ENCODE data around the gene QRFP.

QRFP gene

GRCh38 chr9:130887494-130888144, 9.0 kb downstream of the QRFP start:
- Histone ChIP-seq H3K4me2 (no peak overlapping the region), H3K27ac (no peak overlapping the region), H3K27me3 (no peaks in the 10 kb centered on the region), H3K36me3 (peaks cover 72 to 84% (median 81%) of the 10 kb centered on the region in 11 experiments), H3K4me3 (no peak overlapping the region), H3K4me1 (peaks cover 14 to 28% (median 27%) of the 10 kb centered on the region in 10 experiments), H3K9me3 (replicated peaks in 1 of 11) (no peaks in the 10 kb centered on the region), H3K9ac (no peak overlapping the region), H4K20me1 (peaks cover 0 to 99% (median 82%) of the 10 kb centered on the region in 11 experiments; a peak in 20 of 22 replicates)
- no peak for TF ChIP-seq Cebpa-rat (IDR thresholded peaks at IDR 0.05)

GRCh38 chr9:130886981-130887380, 9.6 kb downstream of the QRFP start:
- TF ChIP-seq Cebpa-rat (IDR thresholded peaks at IDR 0.05) = no peak

GRCh38 chr9:130885484-130886375, 10.9 kb downstream of the QRFP start:
- no peak overlapping the region for H3K9ac ChIP-seq
- H3K4me3 ChIP-seq = no peak overlapping the region
- H3K4me2 ChIP-seq = no peak overlapping the region
- H3K9me3 ChIP-seq (replicated peaks in 1 of 11) = no peaks in the 10 kb centered on the region
- peaks cover 0 to 9% (median 8%) of the 10 kb centered on the region in 10 experiments; a peak in 16 of 20 replicates for H3K4me1 ChIP-seq
- H3K27ac ChIP-seq = no peak overlapping the region
- TF ChIP-seq Cebpa-rat (IDR thresholded peaks at IDR 0.05) = no peak
- peaks cover 0 to 99% (median 63%) of the 10 kb centered on the region in 11 experiments; a peak in 20 of 22 replicates for H4K20me1 ChIP-seq
- H3K27me3 ChIP-seq = no peaks in the 10 kb centered on the region
- peaks cover 90 to 100% (median 99%) of the 10 kb centered on the region in 11 experiments for H3K36me3 ChIP-seq

More at GRCh38 chr9:130886981-130887380, 9.6 kb downstream of the QRFP start:
- no peak overlapping the region for H3K4me2 ChIP-seq
- no peak overlapping the region for H3K27ac ChIP-seq
- peaks cover 0 to 99% (median 76%) of the 10 kb centered on the region in 11 experiments; a peak in 20 of 22 replicates for H4K20me1 ChIP-seq
- H3K27me3 ChIP-seq = no peaks in the 10 kb centered on the region
- peaks cover 78 to 90% (median 88%) of the 10 kb centered on the region in 11 experiments for H3K36me3 ChIP-seq
- no peaks in the 10 kb centered on the region for H3K9me3 ChIP-seq (replicated peaks in 1 of 11)
- no peak overlapping the region for H3K4me3 ChIP-seq
- no peak overlapping the region for H3K9ac ChIP-seq
- peaks cover 8 to 21% (median 20%) of the 10 kb centered on the region in 10 experiments for H3K4me1 ChIP-seq

GRCh38 chr9:130884542-130885483, 11.8 kb downstream of the QRFP start:
- H3K9ac ChIP-seq = no peak overlapping the region
- no peak overlapping the region for H3K4me3 ChIP-seq
- no peak overlapping the region for H3K4me2 ChIP-seq
- H4K20me1 ChIP-seq = peaks cover 0 to 94% (median 54%) of the 10 kb centered on the region in 11 experiments; a peak in 20 of 22 replicates
- H3K36me3 ChIP-seq = peaks cover 92 to 100% (median 99%) of the 10 kb centered on the region in 11 experiments
- no peaks in the 10 kb centered on the region for H3K9me3 ChIP-seq (replicated peaks in 1 of 11)
- H3K27ac ChIP-seq = no peak overlapping the region
- H3K4me1 ChIP-seq = no peaks in the 10 kb centered on the region
- H3K27me3 ChIP-seq = no peaks in the 10 kb centered on the region
- no peak for TF ChIP-seq Cebpa-rat (IDR thresholded peaks at IDR 0.05)

- H3K9ac ChIP-seq = no peak overlapping the region
- no peak overlapping the region for H3K27ac ChIP-seq
- H4K20me1 ChIP-seq = peaks cover 0 to 94% (median 54%) of the 10 kb centered on the region in 11 experiments; a peak in 20 of 22 replicates
- no peak overlapping the region for H3K4me3 ChIP-seq
- no peak overlapping the region for H3K4me2 ChIP-seq
- peaks cover 97 to 100% (median 100%) of the 10 kb centered on the region in 11 experiments for H3K36me3 ChIP-seq
- H3K4me1 ChIP-seq = no peaks in the 10 kb centered on the region
- no peak for TF ChIP-seq Cebpa-rat (IDR thresholded peaks at IDR 0.05)
- H3K27me3 ChIP-seq = no peaks in the 10 kb centered on the region
- no peaks in the 10 kb centered on the region for H3K9me3 ChIP-seq (replicated peaks in 1 of 11)
These were observed 12.5 kb downstream of the QRFP start for GRCh38 chr9:130884111-130884531.

GRCh38 chr9:130883479-130883878, 13.1 kb downstream of the QRFP start:
- Histone ChIP-seq H4K20me1 (peaks cover 0 to 93% (median 52%) of the 10 kb centered on the region in 11 experiments; a peak in 20 of 22 replicates), H3K9ac (no peak overlapping the region), H3K9me3 (replicated peaks in 1 of 11) (no peaks in the 10 kb centered on the region), H3K4me1 (no peaks in the 10 kb centered on the region), H3K4me2 (no peak overlapping the region), H3K27me3 (no peaks in the 10 kb centered on the region), H3K27ac (no peak overlapping the region), H3K36me3 (peaks cover 99 to 100% (median 100%) of the 10 kb centered on the region in 11 experiments), H3K4me3 (no peak overlapping the region)
- TF ChIP-seq Cebpa-rat (IDR thresholded peaks at IDR 0.05) = no peak

- Histone ChIP-seq H3K36me3 (peaks cover 98 to 100% (median 100%) of the 10 kb centered on the region in 11 experiments), H3K9ac (no peak overlapping the region), H3K9me3 (replicated peaks in 1 of 11) (no peaks in the 10 kb centered on the region), H3K27me3 (no peaks in the 10 kb centered on the region), H3K4me1 (no peaks in the 10 kb centered on the region), H3K4me3 (no peak overlapping the region), H3K27ac (no peak overlapping the region), H3K4me2 (no peak overlapping the region), H4K20me1 (peaks cover 0 to 91% (median 49%) of the 10 kb centered on the region in 11 experiments; a peak in 20 of 22 replicates)
- no peak for TF ChIP-seq Cebpa-rat (IDR thresholded peaks at IDR 0.05)
These were observed 13.9 kb downstream of the QRFP start for GRCh38 chr9:130882696-130883225.

- H3K36me3 ChIP-seq = peaks cover 97 to 100% (median 100%) of the 10 kb centered on the region in 11 experiments
- no peak overlapping the region for H3K9ac ChIP-seq
- H4K20me1 ChIP-seq = peaks cover 0 to 91% (median 47%) of the 10 kb centered on the region in 11 experiments; a peak in 19 of 22 replicates
- TF ChIP-seq Cebpa-rat (IDR thresholded peaks at IDR 0.05) = no peak
- H3K4me3 ChIP-seq = no peak overlapping the region
- no peak overlapping the region for H3K4me2 ChIP-seq
- H3K27ac ChIP-seq = no peak overlapping the region
- H3K9me3 ChIP-seq (replicated peaks in 1 of 11) = no peaks in the 10 kb centered on the region
- H3K4me1 ChIP-seq = no peaks in the 10 kb centered on the region
- H3K27me3 ChIP-seq = no peaks in the 10 kb centered on the region
These were observed 15.1 kb downstream of the QRFP start for GRCh38 chr9:130881516-130881915.
